HEK293 (cell line): ENCODE results near the gene YEATS4.

Source experiments
- CTCF ChIA-PET: fragments of 350-600 bp; formaldehyde crosslinking; extraction: SDS; loops from one replicate; lab custom pipeline; 2021; ENCODE audit warnings: antibody characterized with exemption; lab: Yijun Ruan, JAX
- POLR2A ChIA-PET: fragments of 300-600 bp; formaldehyde crosslinking; extraction: SDS; loops from one replicate; lab custom pipeline; 2020; ENCODE audit warnings: antibody characterized with exemption, inconsistent platforms; lab: Yijun Ruan, JAX
- H3K27ac ChIP-seq: fragments of 200-500 bp; sonication (Bioruptor generic); 2 replicates; pipeline ENCODE4 v1.5.1; 2014; ENCODE audit warnings: low read depth, low read length, control low read depth, inconsistent platforms; ENCODE audit errors: extremely low read depth
- H3K36me3 ChIP-seq, 2 experiments: fragments of 200-500 bp in 1 of 2; sonication (Bioruptor generic) in 1 of 2; 1 replicate in 1 of 2; 2 replicates in 1 of 2; pipeline ENCODE4 v1.5.1; 2014 to 2017; ENCODE audit warnings: inconsistent platforms in 2 of 2, low read length in 2 of 2; ENCODE audit not compliant: control insufficient read depth in 2 of 2, insufficient read depth in 1 of 2
- H3K4me1 ChIP-seq: fragments of 200-500 bp; sonication (Bioruptor generic); 2 replicates; pipeline ENCODE4 v1.5.1; 2014; ENCODE audit warnings: mild to moderate bottlenecking, low read length, inconsistent platforms; ENCODE audit not compliant: control insufficient read depth, insufficient read depth
- H3K4me3 ChIP-seq: 2 replicates; pipeline ENCODE4 v1.5.1; 2011; ENCODE audit warnings: low read depth, mild to moderate bottlenecking, control low read depth, low read length, moderate library complexity
- H3K9me3 ChIP-seq: fragments of 200-500 bp; sonication (Bioruptor generic); 2 replicates; pipeline ENCODE4 v1.5.1; 2014; ENCODE audit warnings: low read depth, low read length, inconsistent platforms; ENCODE audit not compliant: control insufficient read depth, insufficient read depth
- BCL11B ChIP-seq: fragments of 450-650 bp; formaldehyde crosslinking; IDR thresholded peaks from 2 replicates; pipeline ENCODE4 v1.5.1; 2016; ENCODE audit warnings: low read depth, missing biosample characterization, missing genetic modification characterization
- GLIS1 ChIP-seq: fragments of 450-650 bp; formaldehyde crosslinking; IDR thresholded peaks from 2 replicates; pipeline ENCODE4 v1.5.1; 2016; ENCODE audit warnings: missing biosample characterization, missing genetic modification characterization
- IKZF3 ChIP-seq: fragments of 450-650 bp; IDR thresholded peaks from 2 replicates; pipeline ENCODE4 v1.5.0; 2018; ENCODE audit warnings: missing biosample characterization, mild to moderate bottlenecking, missing genetic modification characterization, moderate library complexity
- KLF16 ChIP-seq: fragments of 450-650 bp; formaldehyde crosslinking; IDR thresholded peaks from 2 replicates; pipeline ENCODE4 v1.5.1; 2017; ENCODE audit warnings: missing biosample characterization, missing genetic modification characterization
- SCRT1 ChIP-seq: fragments of 450-650 bp; formaldehyde crosslinking; IDR thresholded peaks from 2 replicates; pipeline ENCODE4 v1.5.1; 2016; ENCODE audit warnings: missing biosample characterization, missing genetic modification characterization, borderline replicate concordance
- SCRT2 ChIP-seq: fragments of 450-650 bp; formaldehyde crosslinking; IDR thresholded peaks from 2 replicates; pipeline ENCODE4 v1.5.1; 2016; ENCODE audit warnings: missing biosample characterization, missing genetic modification characterization
- SP2 ChIP-seq: fragments of 450-650 bp; formaldehyde crosslinking; IDR thresholded peaks from 2 replicates; pipeline ENCODE4 v1.5.1; 2016; ENCODE audit warnings: missing biosample characterization, missing genetic modification characterization
- SP3 ChIP-seq: fragments of 450-650 bp; formaldehyde crosslinking; IDR thresholded peaks from 2 replicates; pipeline ENCODE4 v1.5.1; 2016; ENCODE audit warnings: missing biosample characterization, missing genetic modification characterization
- TCF7L2 ChIP-seq: IDR thresholded peaks from 2 replicates; pipeline ENCODE4 v1.6.1; 2011; ENCODE audit warnings: low read depth, mild to moderate bottlenecking, inconsistent platforms, low read length, moderate library complexity, borderline replicate concordance
- ZBTB1 ChIP-seq: fragments of 450-650 bp; formaldehyde crosslinking; IDR thresholded peaks from 2 replicates; pipeline ENCODE4 v1.5.1; 2016; ENCODE audit warnings: missing biosample characterization, missing genetic modification characterization
- ZBTB48 ChIP-seq: fragments of 450-650 bp; formaldehyde crosslinking; IDR thresholded peaks from 2 replicates; pipeline ENCODE4 v1.5.1; 2016; ENCODE audit warnings: missing biosample characterization, missing genetic modification characterization
- ZBTB7A ChIP-seq: fragments of 450-650 bp; formaldehyde crosslinking; IDR thresholded peaks from 2 replicates; pipeline ENCODE4 v1.5.1; 2016; ENCODE audit warnings: low read depth, missing biosample characterization, missing genetic modification characterization
- ZFP37 ChIP-seq: fragments of 450-650 bp; formaldehyde crosslinking; IDR thresholded peaks from 2 replicates; pipeline ENCODE4 v1.5.1; 2016; ENCODE audit warnings: missing biosample characterization, missing genetic modification characterization
- ZNF501 ChIP-seq: fragments of 450-650 bp; formaldehyde crosslinking; IDR thresholded peaks from 2 replicates; pipeline ENCODE4 v1.5.1; 2016; ENCODE audit warnings: missing biosample characterization, missing genetic modification characterization
- ZNF521 ChIP-seq: fragments of 450-650 bp; formaldehyde crosslinking; IDR thresholded peaks from 2 replicates; pipeline ENCODE4 v1.5.1; 2017; ENCODE audit warnings: missing biosample characterization, mild to moderate bottlenecking, missing genetic modification characterization
- ZNF558 ChIP-seq: fragments of 450-650 bp; formaldehyde crosslinking; IDR thresholded peaks from 2 replicates; pipeline ENCODE4 v1.5.1; 2016; ENCODE audit warnings: missing biosample characterization, missing genetic modification characterization
- ZNF561 ChIP-seq: fragments of 450-650 bp; IDR thresholded peaks from 2 replicates; pipeline ENCODE4 v1.5.1; 2018; ENCODE audit warnings: missing biosample characterization, missing genetic modification characterization, borderline replicate concordance
- ZNF791 ChIP-seq: fragments of 450-650 bp; formaldehyde crosslinking; IDR thresholded peaks from 2 replicates; pipeline ENCODE4 v1.5.1; 2016; ENCODE audit warnings: missing biosample characterization, missing genetic modification characterization
- ZSCAN23 ChIP-seq: fragments of 450-650 bp; formaldehyde crosslinking; IDR thresholded peaks from 2 replicates; pipeline ENCODE4 v1.5.1; 2016; ENCODE audit warnings: missing biosample characterization, missing genetic modification characterization
- ZSCAN30 ChIP-seq: fragments of 450-650 bp; IDR thresholded peaks from 2 replicates; pipeline ENCODE4 v1.5.1; 2018; ENCODE audit warnings: missing biosample characterization, mild to moderate bottlenecking, missing genetic modification characterization, moderate library complexity
- TF ChIP-seq, protein P1 (sequence below): fragments of 450-650 bp; formaldehyde crosslinking; IDR thresholded peaks from 2 replicates; pipeline ENCODE4 v1.5.1; 2016; ENCODE audit warnings: missing biosample characterization, missing genetic modification characterization
- TF ChIP-seq, protein P2 (sequence below): fragments of 450-650 bp; formaldehyde crosslinking; conservative IDR thresholded peaks from 2 replicates; pipeline ENCODE4 v1.5.1; 2016; ENCODE audit warnings: low read depth, missing biosample characterization, missing genetic modification characterization
- TF ChIP-seq, protein P3 (sequence below): fragments of 450-650 bp; formaldehyde crosslinking; IDR thresholded peaks from 2 replicates; pipeline ENCODE4 v1.5.1; 2016; ENCODE audit warnings: missing biosample characterization, missing genetic modification characterization, low read depth
- TF ChIP-seq, protein P4 (sequence below): fragments of 450-650 bp; formaldehyde crosslinking; IDR thresholded peaks from 2 replicates; pipeline ENCODE4 v1.5.1; 2016; ENCODE audit warnings: missing biosample characterization, missing genetic modification characterization
- TF ChIP-seq, protein P5 (sequence below): fragments of 450-650 bp; formaldehyde crosslinking; IDR thresholded peaks from 2 replicates; pipeline ENCODE4 v1.5.1; 2016; ENCODE audit warnings: missing biosample characterization, missing genetic modification characterization

YEATS4 gene

DNA sequence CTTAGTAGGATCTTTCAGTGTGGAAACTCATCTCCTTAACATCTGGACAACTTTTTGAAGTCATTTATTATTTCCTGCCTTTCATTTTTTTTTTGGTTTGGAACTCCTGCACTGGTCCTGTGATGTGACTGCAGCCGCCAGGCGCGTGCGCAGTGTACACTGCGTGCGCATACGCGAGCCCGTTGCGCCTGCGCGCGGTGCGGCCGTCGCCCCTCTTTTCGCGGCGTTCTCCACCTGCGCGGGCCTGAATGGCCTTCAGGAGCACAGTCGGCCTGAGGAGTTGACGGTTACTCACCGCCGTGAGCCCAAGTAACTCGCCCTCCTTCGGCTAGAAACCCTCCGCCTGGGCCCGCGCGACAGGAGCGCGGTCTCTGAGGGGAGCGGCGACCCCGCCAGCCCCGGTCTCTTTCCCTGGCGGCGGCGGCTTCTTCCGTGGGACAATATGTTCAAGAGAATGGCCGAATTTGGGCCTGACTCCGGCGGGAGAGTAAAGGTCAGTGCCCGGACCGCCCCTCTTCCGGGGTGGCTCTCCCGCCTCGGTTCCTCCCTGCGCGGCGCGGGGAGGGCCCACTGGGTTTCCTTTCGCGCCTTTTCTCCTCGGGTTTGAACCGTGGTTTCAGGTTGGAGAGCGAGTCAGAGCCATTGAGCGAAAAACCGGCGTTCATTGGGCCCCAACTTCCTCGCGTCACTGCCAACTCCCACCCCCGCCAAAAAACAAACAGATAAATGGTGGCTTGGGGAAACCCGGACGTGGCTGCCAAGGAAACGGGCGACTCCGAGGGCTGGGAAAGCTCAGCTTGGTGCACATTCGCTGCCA lies at the start of gene YEATS4:
Gene YEATS4, plus strand, starts transcription at position 213 of the 817 bp plus-strand sequence. Its CDS starts 230 bp downstream, at position 443.
- CTCF ChIA-PET: interaction anchor here (0.7 to 2.8 kb wide), 3 partner anchors 28 to 211 kb away, joined by 3 to 31 read pairs (median 4); no protein-coding TSS in a partner anchor
- POLR2A ChIA-PET: interaction anchor here (1.0 kb wide), 1 partner anchor 110 kb away, joined by 3 read pairs; the partner anchor contains the start of gene FRS2
- TF ChIP-seq ZNF521 (tag by site-specific recombination) (no peak), ZSCAN30 (tag by site-specific recombination) (peak; percentile 79), SP2 (peak; percentile 96), ZBTB48 (tag by site-specific recombination) (no peak), ZFP37 (peak; percentile 95), KLF16 (tag by site-specific recombination) (peak; percentile 92), ZSCAN23 (peak; percentile 40; the same call in 1 of the 2 replicates), SCRT1 (tag by site-specific recombination) (no peak), BCL11B (tag by site-specific recombination) (peak; percentile 75), SCRT2 (tag by site-specific recombination) (no peak), ZBTB1 (tag by site-specific recombination) (0 out of 2 replicates have a peak, but pooled peaks have one; percentile 51), TCF7L2 (no peak), IKZF3 (tag by site-specific recombination) (peak; percentile 88), ZNF791 (tag by site-specific recombination) (no peak), SP3 (tag by site-specific recombination) (peak; percentile 95), ZNF558 (no peak), ZNF501 (tag by site-specific recombination) (peak; percentile 96), ZBTB7A (tag by site-specific recombination) (peak; percentile 63; the same call in 1 of the 2 replicates), GLIS1 (peak; percentile 74), ZNF561 (tag by site-specific recombination) (peak; percentile 86)
- TF ChIP-seq, protein P1, sequence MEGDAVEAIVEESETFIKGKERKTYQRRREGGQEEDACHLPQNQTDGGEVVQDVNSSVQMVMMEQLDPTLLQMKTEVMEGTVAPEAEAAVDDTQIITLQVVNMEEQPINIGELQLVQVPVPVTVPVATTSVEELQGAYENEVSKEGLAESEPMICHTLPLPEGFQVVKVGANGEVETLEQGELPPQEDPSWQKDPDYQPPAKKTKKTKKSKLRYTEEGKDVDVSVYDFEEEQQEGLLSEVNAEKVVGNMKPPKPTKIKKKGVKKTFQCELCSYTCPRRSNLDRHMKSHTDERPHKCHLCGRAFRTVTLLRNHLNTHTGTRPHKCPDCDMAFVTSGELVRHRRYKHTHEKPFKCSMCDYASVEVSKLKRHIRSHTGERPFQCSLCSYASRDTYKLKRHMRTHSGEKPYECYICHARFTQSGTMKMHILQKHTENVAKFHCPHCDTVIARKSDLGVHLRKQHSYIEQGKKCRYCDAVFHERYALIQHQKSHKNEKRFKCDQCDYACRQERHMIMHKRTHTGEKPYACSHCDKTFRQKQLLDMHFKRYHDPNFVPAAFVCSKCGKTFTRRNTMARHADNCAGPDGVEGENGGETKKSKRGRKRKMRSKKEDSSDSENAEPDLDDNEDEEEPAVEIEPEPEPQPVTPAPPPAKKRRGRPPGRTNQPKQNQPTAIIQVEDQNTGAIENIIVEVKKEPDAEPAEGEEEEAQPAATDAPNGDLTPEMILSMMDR (tag by site-specific recombination): no peak
- TF ChIP-seq, protein P2, sequence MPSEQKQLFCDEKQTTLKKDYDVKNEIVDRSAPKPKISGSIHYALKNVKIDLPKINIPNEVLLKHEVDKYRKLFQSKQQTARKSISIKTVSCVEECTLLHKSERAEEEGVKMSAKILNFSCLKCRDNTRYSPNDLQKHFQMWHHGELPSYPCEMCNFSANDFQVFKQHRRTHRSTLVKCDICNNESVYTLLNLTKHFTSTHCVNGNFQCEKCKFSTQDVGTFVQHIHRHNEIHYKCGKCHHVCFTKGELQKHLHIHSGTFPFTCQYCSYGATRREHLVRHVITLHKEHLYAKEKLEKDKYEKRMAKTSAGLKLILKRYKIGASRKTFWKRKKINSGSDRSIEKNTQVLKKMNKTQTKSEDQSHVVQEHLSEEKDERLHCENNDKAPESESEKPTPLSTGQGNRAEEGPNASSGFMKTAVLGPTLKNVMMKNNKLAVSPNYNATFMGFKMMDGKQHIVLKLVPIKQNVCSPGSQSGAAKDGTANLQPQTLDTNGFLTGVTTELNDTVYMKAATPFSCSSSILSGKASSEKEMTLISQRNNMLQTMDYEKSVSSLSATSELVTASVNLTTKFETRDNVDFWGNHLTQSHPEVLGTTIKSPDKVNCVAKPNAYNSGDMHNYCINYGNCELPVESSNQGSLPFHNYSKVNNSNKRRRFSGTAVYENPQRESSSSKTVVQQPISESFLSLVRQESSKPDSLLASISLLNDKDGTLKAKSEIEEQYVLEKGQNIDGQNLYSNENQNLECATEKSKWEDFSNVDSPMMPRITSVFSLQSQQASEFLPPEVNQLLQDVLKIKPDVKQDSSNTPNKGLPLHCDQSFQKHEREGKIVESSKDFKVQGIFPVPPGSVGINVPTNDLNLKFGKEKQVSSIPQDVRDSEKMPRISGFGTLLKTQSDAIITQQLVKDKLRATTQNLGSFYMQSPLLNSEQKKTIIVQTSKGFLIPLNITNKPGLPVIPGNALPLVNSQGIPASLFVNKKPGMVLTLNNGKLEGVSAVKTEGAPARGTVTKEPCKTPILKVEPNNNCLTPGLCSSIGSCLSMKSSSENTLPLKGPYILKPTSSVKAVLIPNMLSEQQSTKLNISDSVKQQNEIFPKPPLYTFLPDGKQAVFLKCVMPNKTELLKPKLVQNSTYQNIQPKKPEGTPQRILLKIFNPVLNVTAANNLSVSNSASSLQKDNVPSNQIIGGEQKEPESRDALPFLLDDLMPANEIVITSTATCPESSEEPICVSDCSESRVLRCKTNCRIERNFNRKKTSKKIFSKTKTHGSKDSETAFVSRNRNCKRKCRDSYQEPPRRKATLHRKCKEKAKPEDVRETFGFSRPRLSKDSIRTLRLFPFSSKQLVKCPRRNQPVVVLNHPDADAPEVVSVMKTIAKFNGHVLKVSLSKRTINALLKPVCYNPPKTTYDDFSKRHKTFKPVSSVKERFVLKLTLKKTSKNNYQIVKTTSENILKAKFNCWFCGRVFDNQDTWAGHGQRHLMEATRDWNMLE (tag by site-specific recombination): peak; percentile 58
- TF ChIP-seq, protein P3, sequence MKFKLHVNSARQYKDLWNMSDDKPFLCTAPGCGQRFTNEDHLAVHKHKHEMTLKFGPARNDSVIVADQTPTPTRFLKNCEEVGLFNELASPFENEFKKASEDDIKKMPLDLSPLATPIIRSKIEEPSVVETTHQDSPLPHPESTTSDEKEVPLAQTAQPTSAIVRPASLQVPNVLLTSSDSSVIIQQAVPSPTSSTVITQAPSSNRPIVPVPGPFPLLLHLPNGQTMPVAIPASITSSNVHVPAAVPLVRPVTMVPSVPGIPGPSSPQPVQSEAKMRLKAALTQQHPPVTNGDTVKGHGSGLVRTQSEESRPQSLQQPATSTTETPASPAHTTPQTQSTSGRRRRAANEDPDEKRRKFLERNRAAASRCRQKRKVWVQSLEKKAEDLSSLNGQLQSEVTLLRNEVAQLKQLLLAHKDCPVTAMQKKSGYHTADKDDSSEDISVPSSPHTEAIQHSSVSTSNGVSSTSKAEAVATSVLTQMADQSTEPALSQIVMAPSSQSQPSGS (tag by site-specific recombination): no peak; the same call in 1 of the 2 replicates
- TF ChIP-seq, protein P4, sequence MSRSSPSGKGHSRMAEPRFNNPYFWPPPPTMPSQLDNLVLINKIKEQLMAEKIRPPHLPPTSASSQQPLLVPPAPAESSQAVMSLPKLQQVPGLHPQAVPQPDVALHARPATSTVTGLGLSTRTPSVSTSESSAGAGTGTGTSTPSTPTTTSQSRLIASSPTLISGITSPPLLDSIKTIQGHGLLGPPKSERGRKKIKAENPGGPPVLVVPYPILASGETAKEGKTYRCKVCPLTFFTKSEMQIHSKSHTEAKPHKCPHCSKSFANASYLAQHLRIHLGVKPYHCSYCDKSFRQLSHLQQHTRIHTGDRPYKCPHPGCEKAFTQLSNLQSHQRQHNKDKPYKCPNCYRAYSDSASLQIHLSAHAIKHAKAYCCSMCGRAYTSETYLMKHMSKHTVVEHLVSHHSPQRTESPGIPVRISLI: peak; percentile 88
- TF ChIP-seq, protein P5, sequence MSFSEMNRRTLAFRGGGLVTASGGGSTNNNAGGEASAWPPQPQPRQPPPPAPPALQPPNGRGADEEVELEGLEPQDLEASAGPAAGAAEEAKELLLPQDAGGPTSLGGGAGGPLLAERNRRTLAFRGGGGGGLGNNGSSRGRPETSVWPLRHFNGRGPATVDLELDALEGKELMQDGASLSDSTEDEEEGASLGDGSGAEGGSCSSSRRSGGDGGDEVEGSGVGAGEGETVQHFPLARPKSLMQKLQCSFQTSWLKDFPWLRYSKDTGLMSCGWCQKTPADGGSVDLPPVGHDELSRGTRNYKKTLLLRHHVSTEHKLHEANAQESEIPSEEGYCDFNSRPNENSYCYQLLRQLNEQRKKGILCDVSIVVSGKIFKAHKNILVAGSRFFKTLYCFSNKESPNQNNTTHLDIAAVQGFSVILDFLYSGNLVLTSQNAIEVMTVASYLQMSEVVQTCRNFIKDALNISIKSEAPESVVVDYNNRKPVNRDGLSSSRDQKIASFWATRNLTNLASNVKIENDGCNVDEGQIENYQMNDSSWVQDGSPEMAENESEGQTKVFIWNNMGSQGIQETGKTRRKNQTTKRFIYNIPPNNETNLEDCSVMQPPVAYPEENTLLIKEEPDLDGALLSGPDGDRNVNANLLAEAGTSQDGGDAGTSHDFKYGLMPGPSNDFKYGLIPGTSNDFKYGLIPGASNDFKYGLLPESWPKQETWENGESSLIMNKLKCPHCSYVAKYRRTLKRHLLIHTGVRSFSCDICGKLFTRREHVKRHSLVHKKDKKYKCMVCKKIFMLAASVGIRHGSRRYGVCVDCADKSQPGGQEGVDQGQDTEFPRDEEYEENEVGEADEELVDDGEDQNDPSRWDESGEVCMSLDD (tag by site-specific recombination): peak; percentile 88

More for the DNA sequence above, at the start of gene YEATS4:
- peak within 1 kb of the TSS; percentile 97 for H3K4me3 ChIP-seq
- peak within 1 kb of the TSS; percentile 98 for H3K27ac ChIP-seq
- no peaks in the 10 kb centered on the region for H3K9me3 ChIP-seq
- H3K4me1 ChIP-seq: peaks cover 3% of the 10 kb centered on the region; the same call in 1 of the 2 replicates
- peaks cover 20 to 25% of the 10 kb centered on the region in 2 experiments for H3K36me3 ChIP-seq
